ENCODE results near the gene EMID1.

Gene EMID1

GRCh38 chr22:29205594-29206371 lies at the start of gene EMID1:
TSS of gene EMID1 (plus strand) at chr22:29205896. CDS start at chr22:29206039, 143 bp downstream.
- no peak for DNase-seq

DNA sequence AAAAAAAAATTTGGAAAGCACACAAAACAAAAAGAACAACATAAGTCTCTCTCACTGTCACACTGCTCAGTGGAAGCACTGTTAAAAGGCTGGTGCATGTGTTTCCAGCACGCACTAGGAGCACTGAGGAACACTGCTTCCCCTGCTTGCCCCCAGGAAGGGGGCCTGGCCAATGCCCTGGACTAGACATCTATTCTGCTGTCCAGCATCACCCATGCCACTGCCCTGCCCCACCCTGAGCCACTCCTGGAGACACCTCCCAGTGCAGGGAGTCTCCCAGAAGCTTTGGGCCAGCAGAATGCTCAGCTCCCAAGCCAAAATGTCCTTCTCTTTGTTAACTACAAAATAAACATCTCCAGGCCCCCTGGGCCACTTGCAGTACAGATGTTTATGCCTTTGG lies 49.7 kb upstream of the EMID1 start:
- DNase-seq: no peak

GRCh38 chr22:29156507-29156906 lies 49.2 kb upstream of the EMID1 start:
- no peak for DNase-seq

DNA sequence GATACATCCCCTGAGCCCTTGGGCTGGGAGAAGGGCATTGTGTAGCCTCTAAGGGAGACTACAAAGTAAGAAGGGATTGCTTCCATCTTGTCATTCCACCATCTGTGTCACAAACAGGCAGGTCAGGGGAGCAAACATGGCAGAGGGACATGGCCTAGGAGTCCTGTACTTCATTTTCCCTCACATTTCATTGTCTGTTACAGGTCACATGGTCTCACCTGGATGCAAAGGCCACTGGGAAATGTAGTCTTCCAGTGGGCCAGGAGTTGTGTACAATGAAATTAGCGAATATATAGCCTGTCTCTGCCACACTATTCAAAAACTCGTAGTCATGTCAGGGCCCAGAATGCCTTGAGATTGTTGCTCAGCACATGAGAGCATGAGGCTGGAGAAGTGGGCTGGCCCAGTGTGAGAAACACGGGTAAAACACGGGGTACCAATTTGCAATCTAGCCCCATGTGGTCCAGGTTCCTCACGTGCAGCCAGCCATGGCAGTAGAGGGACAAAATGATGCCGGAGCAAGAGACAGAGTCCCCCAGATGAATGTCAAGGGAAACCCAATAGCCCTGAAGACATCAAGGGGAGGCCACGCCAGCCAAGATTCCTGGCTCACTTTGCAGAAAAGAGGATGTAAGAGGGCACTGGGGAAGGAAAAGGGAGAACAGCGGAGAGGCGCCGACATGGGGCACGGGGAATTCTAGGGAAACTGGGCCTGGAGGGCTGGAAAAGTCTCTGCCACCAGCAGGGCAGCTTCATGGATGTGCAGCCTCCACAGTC lies 47.7 kb upstream of the EMID1 start:
- DNase-seq: no peak

- no peak for DNase-seq
These were observed 47.1 kb upstream of the EMID1 start for GRCh38 chr22:29158546-29158945.

DNA sequence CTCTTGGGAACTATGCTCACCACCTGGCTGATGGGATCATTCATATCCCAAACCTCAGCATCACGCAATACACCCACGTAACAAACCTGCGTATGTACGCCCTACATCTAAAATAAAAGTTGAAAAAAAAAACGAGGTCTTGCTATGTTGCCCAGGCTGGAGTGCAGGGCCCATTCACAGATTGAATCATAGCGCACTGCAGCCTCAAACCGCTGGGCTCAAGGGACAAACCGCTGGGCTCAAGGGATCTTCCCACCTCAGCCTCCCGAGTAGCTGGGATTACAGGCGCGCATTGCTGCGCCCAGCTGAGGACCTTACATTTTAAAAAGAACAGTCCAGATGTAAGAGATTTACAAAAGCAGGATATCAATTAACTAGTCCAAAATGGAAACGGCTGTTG lies 41.9 kb upstream of the EMID1 start:
- no peak for DNase-seq

DNA sequence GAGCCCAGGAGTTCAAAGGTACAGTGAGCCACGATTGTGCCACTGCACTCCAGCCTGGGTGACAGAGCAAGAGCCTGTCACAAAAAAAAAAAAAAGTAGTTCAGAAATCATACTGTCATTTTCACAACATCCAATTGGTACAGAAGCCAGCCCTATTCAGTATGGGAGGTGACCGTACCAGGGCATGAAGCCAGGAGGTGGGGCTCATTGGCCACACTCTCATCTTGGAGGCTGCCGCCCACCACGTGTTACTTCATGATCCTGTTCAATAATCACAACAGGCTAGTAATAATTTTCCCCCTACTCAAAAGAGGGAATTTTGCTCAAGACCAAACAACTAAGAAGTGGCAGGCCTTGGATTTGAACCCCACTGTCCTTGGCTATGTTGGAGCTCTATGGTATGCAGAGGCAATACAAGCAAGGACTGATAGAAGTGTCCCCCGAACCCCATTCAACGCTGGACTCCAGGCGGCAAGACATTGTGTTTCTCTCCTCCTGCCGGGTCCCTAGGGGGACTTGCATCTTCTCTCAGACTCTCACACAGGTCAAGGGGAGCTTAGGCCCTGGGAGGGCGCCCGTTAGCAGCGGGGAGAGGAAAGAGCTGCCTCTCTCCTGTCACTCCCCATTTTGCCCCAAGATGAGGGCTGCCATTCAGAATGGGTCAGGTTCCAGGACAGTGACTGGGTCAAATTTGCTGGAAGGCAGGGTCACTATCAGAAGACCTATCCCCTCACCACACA lies 40.2 kb upstream of the EMID1 start:
- no peak for DNase-seq

DNA sequence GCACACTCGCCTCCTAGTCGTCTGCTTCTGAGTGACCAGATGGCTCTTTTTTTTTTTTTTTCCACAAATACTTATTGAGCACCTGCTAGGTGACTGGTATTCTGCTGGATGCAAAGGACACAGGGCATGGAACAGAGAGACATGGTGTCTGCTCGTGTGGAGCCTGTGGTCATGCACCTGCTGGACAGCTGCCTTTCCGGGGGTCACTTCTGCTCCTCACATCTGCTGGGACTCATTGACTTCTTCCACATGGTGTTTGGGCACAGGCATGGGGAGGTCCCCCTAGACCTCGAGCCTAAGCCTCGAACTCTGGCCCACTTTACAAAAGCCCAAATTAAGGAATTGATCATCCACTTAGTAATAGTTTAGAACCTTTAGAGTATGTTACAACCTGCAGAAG lies 39.5 kb upstream of the EMID1 start:
- DNase-seq: no peak

DNA sequence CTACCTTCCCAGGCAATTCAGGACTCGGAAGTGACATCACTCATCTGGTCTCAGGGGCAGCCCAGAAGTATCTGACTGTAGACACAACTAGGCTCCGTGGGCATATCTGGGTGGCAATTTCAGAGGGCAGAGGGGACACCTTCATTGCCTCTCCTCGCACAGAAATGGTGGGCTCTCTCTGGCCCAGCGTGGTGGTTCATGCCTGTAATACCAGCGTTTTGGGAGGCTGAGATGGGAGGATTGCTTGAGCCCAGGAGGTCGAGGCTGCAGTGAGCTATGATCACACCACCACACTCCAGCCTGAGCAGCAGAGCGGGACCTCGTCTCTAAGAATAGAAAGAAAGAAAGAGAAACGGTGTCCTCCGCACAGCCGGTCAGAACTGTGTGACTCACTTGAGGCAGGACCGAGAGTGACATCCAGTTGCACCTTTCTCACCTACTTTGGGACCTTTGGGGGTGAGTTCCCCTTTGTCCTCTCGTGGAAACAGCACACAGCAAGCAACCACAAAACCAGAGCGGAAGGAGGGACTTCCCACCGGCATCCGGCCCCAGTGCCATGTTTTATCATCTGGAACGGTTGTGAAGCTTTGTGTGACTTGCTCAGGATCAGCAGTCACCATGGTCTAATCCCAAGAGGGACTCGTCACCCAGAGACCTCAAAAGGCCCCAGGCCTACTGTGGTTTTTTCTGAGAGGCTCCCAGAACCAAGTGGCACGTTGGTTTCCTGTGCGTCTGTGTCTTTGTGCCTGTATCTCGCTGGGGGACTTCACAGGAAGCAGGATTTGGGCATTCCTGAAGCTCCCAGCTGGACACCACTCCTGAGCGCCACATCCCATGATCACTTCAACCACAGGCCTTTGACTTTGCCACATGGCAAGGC lies 38.4 kb upstream of the EMID1 start:
- DNase-seq: no peak

GRCh38 chr22:29171721-29172120 lies 34.0 kb upstream of the EMID1 start:
- DNase-seq: no peak

DNA sequence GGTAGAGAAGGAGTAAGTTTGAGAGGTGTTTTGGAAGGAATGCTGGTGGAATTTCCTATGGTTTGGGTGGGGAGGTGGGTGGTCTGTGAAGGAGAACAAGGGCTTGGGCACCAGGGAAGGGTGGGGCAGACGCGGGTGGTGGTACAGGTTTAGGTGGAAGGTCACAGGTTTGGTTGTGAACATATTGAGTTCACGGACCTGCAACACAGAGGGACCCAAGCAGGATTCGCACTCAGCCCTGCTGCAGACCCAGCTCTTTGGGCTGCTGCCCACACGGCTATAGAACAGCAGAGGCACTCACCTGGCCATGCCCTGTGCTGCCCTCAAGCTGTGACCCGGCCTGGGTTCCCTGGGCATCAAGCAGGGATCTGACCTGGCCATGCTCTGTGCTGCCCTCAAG lies 33.5 kb upstream of the EMID1 start:
- DNase-seq: no peak

- DNase-seq: no peak
These were observed 30.3 kb upstream of the EMID1 start for GRCh38 chr22:29175312-29175835.

DNA sequence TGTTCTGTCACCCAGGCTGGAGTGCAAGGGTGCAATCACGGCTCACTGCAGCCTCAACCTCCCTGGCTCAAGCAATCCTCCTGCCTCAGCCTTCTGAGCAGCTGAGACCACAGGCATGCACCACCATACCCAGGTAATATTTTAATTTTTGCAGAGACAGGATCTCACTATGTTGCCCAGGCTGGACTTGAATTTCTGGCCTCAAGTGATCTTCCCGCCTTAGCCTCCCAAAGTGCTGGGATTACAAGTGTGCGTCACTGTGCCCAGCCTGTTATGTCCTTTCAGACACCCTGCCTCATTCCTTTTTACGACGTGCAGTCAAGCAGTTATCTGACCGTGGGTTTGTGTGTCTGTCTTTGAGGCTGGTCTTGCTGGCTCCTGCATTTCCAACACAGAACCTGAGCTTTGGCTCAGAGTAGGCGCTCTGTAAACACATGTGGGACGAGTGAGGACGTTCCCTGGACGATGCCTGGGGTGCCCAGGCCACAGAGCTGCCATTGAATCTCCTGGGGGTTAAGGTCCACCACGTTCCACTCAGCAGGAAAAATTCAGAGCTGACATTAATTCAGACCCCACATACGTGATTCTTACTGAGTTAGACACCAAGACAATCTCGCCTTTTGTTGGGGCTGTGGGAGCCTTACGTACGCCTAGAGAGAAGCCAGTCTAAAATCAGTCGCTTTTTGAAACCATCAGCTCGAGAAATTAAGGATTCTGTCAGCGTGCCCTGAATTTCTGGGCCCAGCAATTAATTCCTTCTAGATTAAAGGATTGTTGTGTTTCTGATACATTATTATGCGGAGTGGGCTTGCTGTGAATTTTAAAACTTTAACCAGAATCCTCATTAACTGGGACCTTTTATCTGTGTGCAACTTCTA lies 21.5 kb upstream of the EMID1 start:
- DNase-seq: no peak

GRCh38 chr22:29184849-29185490 lies 20.7 kb upstream of the EMID1 start:
- no peak for DNase-seq

GRCh38 chr22:29186302-29186701 lies 19.4 kb upstream of the EMID1 start:
- DNase-seq: no peak

- DNase-seq: no peak
These were observed 17.9 kb upstream of the EMID1 start for GRCh38 chr22:29187831-29188230.

DNA sequence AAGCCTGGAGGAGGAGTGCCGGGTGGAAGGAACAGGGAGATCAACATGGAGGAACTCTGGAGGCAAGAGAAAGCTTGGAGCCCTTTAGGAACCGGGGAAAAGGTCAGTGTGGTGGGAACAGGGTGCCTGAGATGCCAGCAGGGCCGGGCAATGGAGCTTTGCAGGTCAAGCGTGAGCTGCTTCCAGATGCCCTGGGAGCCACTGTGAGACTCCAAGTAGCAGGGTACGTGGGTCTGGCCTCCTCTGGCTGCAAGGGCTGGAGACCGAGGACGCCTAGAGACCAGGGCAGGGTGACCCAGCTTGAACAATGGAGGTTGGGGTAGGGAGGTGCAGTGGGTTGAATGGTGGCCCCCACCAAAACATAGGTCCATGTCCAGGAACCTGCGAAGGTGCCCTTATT lies 15.6 kb upstream of the EMID1 start:
- DNase-seq: no peak

DNA sequence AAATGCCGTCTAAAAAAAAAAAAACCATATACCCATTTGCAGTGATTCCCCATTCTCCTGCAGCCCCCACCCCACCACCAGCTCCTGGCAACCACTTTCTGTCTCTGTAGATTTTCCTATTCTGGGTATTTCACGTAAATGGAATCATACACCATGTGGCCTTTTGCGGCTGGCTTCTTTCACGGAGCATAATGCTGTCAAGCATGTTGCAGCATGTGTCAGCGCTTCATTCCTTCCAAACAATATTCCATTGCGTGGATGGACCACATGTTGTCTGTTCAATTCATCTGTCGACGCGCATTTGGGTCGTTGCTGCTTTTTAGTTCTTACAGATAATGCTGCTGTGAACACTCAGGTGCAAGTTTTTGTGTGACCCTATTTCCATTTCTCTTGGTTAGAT lies 14.8 kb upstream of the EMID1 start:
- DNase-seq: peak; percentile 84

DNA sequence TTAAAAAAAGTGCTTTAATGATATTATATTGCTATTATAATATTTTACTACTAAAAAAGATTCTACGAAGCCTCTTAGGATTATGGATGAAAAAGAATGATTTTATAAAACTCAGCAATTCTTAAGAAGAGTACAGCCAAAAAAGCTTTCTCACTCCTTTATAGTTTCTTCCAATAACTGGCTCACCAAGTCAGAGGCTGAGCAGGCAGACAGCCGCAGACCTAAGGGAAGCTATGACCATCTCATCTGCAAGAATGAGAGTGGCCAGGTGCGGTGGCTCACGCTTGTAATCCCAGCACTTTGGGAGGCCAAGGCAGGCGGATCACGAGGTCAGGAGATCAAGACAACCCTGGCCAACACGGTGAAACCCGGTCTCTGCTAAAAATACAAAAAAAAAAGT lies 12.7 kb upstream of the EMID1 start:
- no peak for DNase-seq

- DNase-seq: no peak
These were observed 11.5 kb upstream of the EMID1 start for GRCh38 chr22:29194184-29194583.
